GM23338 (cell line): Measurements from ENCODE around the gene FAM110A. TPM values are rescaled to one million over a fixed set of nuclear protein-coding genes. Genes with fewer than 3 reads are reported as not detected.

ENCODE experiments used
- ATAC-seq: fragments of 200-7000 bp; cut with Tn5 transposase; 3 replicates; pipeline ENCODE4 v1.9.1; 2020
- DNase-seq: peaks from one replicate; pipeline ENCODE4 v3.0.0-alpha.2; 2015; ENCODE audit warnings: low spot score
- H2AFZ ChIP-seq: fragments of 200-600 bp; sonication (generic); 2 replicates; pipeline ENCODE4 v1.8.0; 2016; ENCODE audit warnings: antibody characterized with exemption, mild to moderate bottlenecking, moderate library complexity
- H3F3A ChIP-seq: fragments of 200-600 bp; sonication (generic); replicated peaks from 2 replicates; pipeline ENCODE4 v1.8.0; 2017; ENCODE audit warnings: antibody characterized with exemption, mixed run types, low read depth
- H3K27ac ChIP-seq: fragments of 200-600 bp; sonication (generic); 2 replicates; pipeline ENCODE4 v1.6.1; 2016; ENCODE audit warnings: low read depth
- H3K27me3 ChIP-seq: fragments of 200-600 bp; sonication (generic); 2 replicates; pipeline ENCODE4 v1.8.0; 2016; ENCODE audit warnings: mild to moderate bottlenecking, mixed run types, moderate library complexity; ENCODE audit not compliant: insufficient read depth
- H3K36me3 ChIP-seq: fragments of 200-600 bp; sonication (generic); 2 replicates; pipeline ENCODE4 v1.8.0; 2016; ENCODE audit warnings: mild to moderate bottlenecking; ENCODE audit not compliant: insufficient read depth
- H3K4me1 ChIP-seq: fragments of 200-600 bp; sonication (generic); 2 replicates; pipeline ENCODE4 v1.8.0; 2016; ENCODE audit warnings: mild to moderate bottlenecking, moderate library complexity; ENCODE audit not compliant: insufficient read depth
- H3K4me2 ChIP-seq: fragments of 200-600 bp; sonication (generic); 2 replicates; pipeline ENCODE4 v1.7.1; 2017; ENCODE audit warnings: mixed run types
- H3K4me3 ChIP-seq: fragments of 200-600 bp; sonication (generic); 2 replicates; pipeline ENCODE4 v1.6.1; 2016; ENCODE audit warnings: mixed run types
- H3K79me2 ChIP-seq: fragments of 200-600 bp; sonication (generic); replicated peaks from 2 replicates; pipeline ENCODE4 v1.8.0; 2017; ENCODE audit warnings: mild to moderate bottlenecking; ENCODE audit not compliant: insufficient read depth
- H3K9me2 ChIP-seq: fragments of 200-600 bp; sonication (generic); 2 replicates; pipeline ENCODE4 v1.8.0; 2017; ENCODE audit not compliant: insufficient read depth
- H4K20me1 ChIP-seq: fragments of 200-600 bp; sonication (generic); replicated peaks from 2 replicates; pipeline ENCODE4 v1.8.0; 2017; ENCODE audit warnings: mild to moderate bottlenecking; ENCODE audit not compliant: insufficient read depth
- H3K27ac Mint-ChIP-seq: 2 replicates; pipeline ENCODE4 v1.8.0; 2020; ENCODE audit warnings: inconsistent platforms, mild to moderate bottlenecking, moderate library complexity, mixed read lengths
- H3K27me3 Mint-ChIP-seq: 3 replicates; pipeline ENCODE4 v1.8.0; 2022; ENCODE audit warnings: low read depth, mild to moderate bottlenecking, moderate library complexity, mixed read lengths, inconsistent platforms; ENCODE audit not compliant: insufficient read depth, poor library complexity
- H3K36me3 Mint-ChIP-seq: 3 replicates; pipeline ENCODE4 v1.8.0; 2021; ENCODE audit warnings: low read depth, mild to moderate bottlenecking, inconsistent platforms, moderate library complexity, mixed read lengths
- H3K4me1 Mint-ChIP-seq: 3 replicates; pipeline ENCODE4 v1.8.0; 2020; ENCODE audit warnings: mild to moderate bottlenecking, inconsistent platforms, mixed read lengths
- H3K4me3 Mint-ChIP-seq: 3 replicates; pipeline ENCODE4 v1.8.0; 2021; ENCODE audit warnings: moderate library complexity, mild to moderate bottlenecking, inconsistent platforms, mixed read lengths
- H3K9me3 Mint-ChIP-seq: 3 replicates; pipeline ENCODE4 v1.8.0; 2020; ENCODE audit warnings: moderate library complexity, mild to moderate bottlenecking, inconsistent platforms, mixed read lengths
- EZH2 ChIP-seq: fragments of 200-600 bp; sonication (generic); IDR thresholded peaks from one replicate; pipeline ENCODE4 v1.8.0; 2017; ENCODE audit warnings: antibody characterized with exemption, mild to moderate bottlenecking, low read depth; ENCODE audit not compliant: unreplicated experiment
- NANOG ChIP-seq: IDR thresholded peaks from 2 replicates; pipeline ENCODE4 v1.6.1; 2016; ENCODE audit warnings: antibody characterized with exemption, borderline replicate concordance
- STAT1 ChIP-seq: IDR thresholded peaks from one replicate; pipeline ENCODE4 v1.6.1; 2016; ENCODE audit warnings: antibody characterized with exemption; ENCODE audit not compliant: unreplicated experiment
- ZNF114 ChIP-seq: fragments of 250-450 bp; sonication (Bioruptor Pico); IDR thresholded peaks from 2 replicates; pipeline ENCODE4 v1.5.0; 2020; ENCODE audit warnings: mild to moderate bottlenecking, moderate library complexity
- polyA plus RNA-seq: library from polyadenylated mRNA; unstranded; fragments of >200 nt; fragmentation: Nextera tagmentation; extraction: Ambion mirVana; gene quantifications from 2 replicates; pipeline ENCODE4 v1.2.1, GENCODE V29; 2016
- total RNA-seq: library from RNA; depleted of rRNA; stranded (reverse); fragments of >200 nt; shearing (Covaris generic); gene quantifications from 2 replicates; pipeline ENCODE4 v1.2.3, GENCODE V29; 2014
- TF ChIP-seq, protein P1 (sequence below): IDR thresholded peaks from 2 replicates; pipeline ENCODE4 v1.6.1; 2016; ENCODE audit warnings: antibody characterized with exemption
- TF ChIP-seq, protein P2 (sequence below): fragments of 250-450 bp; sonication (Bioruptor Pico); IDR thresholded peaks from 2 replicates; pipeline ENCODE4 v1.5.0; 2020; ENCODE audit warnings: mild to moderate bottlenecking, moderate library complexity

The FAM110A gene
- total and polyA plus RNA-seq, 2 experiments from 2014 or later = 10.7 to 13.7 TPM

DNA sequence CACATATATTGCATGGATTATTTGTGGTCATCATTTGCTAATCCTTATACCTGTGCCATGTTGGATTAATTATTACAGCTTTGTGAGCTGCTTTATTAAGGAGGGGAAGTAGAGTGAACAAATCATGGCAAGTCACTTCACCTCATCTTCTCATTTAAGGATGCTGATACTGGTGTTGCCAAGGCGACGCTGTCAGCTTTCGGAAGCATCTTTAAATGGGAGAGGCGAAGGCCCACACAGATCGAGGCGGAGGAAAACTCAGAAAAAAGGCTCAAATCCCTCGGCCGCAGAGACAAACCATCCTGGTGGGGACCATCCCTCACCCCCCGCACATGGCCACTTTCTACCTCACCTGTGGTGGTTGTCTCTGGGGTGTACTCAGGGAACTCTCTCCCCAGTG, 34.8 kb downstream of the FAM110A start:
- Histone ChIP-seq H3K4me3 (no peak overlapping the region), H3K9me2 (no peaks in the 10 kb centered on the region), H3K36me3 (no peaks in the 10 kb centered on the region), H3K27me3 (no peaks in the 10 kb centered on the region), H3K4me1 (no peaks in the 10 kb centered on the region), H3K27ac (no peak overlapping the region), H3K79me2 (no peaks in the 10 kb centered on the region), H3K4me2 (no peak overlapping the region), H2AFZ (no peak overlapping the region), H3F3A (no peaks in the 10 kb centered on the region), H4K20me1 (no peaks in the 10 kb centered on the region)
- ATAC-seq = no peak
- Mint-ChIP-seq H3K36me3 (no peaks in the 10 kb centered on the region), H3K27ac (no peak overlapping the region), H3K4me1 (peaks cover 3% of the 10 kb centered on the region), H3K4me3 (no peak overlapping the region), H3K27me3 (peaks cover 5% of the 10 kb centered on the region), H3K9me3 (no peaks in the 10 kb centered on the region; the same call in 1 of the 3 replicates)
- no peak for DNase-seq
- TF ChIP-seq ZNF114 (CRISPR knock-in tag) = no peak
- no peak for TF ChIP-seq NANOG
- TF ChIP-seq, protein P1, sequence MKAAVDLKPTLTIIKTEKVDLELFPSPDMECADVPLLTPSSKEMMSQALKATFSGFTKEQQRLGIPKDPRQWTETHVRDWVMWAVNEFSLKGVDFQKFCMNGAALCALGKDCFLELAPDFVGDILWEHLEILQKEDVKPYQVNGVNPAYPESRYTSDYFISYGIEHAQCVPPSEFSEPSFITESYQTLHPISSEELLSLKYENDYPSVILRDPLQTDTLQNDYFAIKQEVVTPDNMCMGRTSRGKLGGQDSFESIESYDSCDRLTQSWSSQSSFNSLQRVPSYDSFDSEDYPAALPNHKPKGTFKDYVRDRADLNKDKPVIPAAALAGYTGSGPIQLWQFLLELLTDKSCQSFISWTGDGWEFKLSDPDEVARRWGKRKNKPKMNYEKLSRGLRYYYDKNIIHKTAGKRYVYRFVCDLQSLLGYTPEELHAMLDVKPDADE = no peak
- no peak for TF ChIP-seq STAT1
- TF ChIP-seq, protein P2, sequence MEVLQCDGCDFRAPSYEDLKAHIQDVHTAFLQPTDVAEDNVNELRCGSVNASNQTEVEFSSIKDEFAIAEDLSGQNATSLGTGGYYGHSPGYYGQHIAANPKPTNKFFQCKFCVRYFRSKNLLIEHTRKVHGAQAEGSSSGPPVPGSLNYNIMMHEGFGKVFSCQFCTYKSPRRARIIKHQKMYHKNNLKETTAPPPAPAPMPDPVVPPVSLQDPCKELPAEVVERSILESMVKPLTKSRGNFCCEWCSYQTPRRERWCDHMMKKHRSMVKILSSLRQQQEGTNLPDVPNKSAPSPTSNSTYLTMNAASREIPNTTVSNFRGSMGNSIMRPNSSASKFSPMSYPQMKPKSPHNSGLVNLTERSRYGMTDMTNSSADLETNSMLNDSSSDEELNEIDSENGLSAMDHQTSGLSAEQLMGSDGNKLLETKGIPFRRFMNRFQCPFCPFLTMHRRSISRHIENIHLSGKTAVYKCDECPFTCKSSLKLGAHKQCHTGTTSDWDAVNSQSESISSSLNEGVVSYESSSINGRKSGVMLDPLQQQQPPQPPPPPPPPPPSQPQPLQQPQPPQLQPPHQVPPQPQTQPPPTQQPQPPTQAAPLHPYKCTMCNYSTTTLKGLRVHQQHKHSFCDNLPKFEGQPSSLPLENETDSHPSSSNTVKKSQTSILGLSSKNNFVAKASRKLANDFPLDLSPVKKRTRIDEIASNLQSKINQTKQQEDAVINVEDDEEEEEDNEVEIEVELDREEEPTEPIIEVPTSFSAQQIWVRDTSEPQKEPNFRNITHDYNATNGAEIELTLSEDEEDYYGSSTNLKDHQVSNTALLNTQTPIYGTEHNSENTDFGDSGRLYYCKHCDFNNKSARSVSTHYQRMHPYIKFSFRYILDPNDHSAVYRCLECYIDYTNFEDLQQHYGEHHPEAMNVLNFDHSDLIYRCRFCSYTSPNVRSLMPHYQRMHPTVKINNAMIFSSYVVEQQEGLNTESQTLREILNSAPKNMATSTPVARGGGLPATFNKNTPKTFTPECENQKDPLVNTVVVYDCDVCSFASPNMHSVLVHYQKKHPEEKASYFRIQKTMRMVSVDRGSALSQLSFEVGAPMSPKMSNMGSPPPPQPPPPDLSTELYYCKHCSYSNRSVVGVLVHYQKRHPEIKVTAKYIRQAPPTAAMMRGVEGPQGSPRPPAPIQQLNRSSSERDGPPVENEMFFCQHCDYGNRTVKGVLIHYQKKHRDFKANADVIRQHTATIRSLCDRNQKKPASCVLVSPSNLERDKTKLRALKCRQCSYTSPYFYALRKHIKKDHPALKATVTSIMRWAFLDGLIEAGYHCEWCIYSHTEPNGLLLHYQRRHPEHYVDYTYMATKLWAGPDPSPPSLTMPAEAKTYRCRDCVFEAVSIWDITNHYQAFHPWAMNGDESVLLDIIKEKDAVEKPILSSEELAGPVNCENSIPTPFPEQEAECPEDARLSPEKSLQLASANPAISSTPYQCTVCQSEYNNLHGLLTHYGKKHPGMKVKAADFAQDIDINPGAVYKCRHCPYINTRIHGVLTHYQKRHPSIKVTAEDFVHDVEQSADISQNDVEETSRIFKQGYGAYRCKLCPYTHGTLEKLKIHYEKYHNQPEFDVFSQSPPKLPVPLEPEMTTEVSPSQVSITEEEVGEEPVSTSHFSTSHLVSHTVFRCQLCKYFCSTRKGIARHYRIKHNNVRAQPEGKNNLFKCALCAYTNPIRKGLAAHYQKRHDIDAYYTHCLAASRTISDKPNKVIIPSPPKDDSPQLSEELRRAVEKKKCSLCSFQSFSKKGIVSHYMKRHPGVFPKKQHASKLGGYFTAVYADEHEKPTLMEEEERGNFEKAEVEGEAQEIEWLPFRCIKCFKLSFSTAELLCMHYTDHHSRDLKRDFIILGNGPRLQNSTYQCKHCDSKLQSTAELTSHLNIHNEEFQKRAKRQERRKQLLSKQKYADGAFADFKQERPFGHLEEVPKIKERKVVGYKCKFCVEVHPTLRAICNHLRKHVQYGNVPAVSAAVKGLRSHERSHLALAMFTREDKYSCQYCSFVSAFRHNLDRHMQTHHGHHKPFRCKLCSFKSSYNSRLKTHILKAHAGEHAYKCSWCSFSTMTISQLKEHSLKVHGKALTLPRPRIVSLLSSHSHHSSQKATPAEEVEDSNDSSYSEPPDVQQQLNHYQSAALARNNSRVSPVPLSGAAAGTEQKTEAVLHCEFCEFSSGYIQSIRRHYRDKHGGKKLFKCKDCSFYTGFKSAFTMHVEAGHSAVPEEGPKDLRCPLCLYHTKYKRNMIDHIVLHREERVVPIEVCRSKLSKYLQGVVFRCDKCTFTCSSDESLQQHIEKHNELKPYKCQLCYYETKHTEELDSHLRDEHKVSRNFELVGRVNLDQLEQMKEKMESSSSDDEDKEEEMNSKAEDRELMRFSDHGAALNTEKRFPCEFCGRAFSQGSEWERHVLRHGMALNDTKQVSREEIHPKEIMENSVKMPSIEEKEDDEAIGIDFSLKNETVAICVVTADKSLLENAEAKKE = no peak
- TF ChIP-seq EZH2 = no peak
